ENCODE results near the gene TUBA1B. TPM values are rescaled to one million over a fixed set of nuclear protein-coding genes. Genes with fewer than 3 reads are reported as not detected.
"Not testable (repeated sequence)": the region's sequence is repeated elsewhere in the genome, so short reads cannot be mapped to it uniquely, and the experiment has no call there.

TUBA1B gene
- total RNA-seq, 2 donors from 2014 or later, result 1,474 to 1,587 TPM

GRCh38 chr12:49165114-49165513, 33.9 kb upstream of the TUBA1B start:
- Mint-ChIP-seq H3K36me3 (ENCODE audit: low read depth) (no peaks in the 10 kb centered on the region), H3K27ac (no peak overlapping the region), H3K4me1 (peaks cover 2% of the 10 kb centered on the region), H3K27me3 (ENCODE audit: insufficient read depth) (peaks cover 6% of the 10 kb centered on the region), H3K4me3 (no peak overlapping the region), H3K9me3 (peaks cover 5% of the 10 kb centered on the region)
- H3K27me3 ChIP-seq (ENCODE audit: control insufficient read depth, insufficient read depth, low read length, poor library complexity, severe bottlenecking), result no peaks in the 10 kb centered on the region
- TF ChIP-seq CTCF (conservative IDR thresholded peaks at IDR 0.05), result no peak
- no peak overlapping the region for H3K27ac ChIP-seq (ENCODE audit: low read depth, low read length)
- DNase-seq, result no peak
- WGBS, 2 experiments (ENCODE audit: insufficient coverage in 1 of 2, insufficient read length in 1 of 2), result 95 to 100% methylated on average over 1 to 2 of the region's 2 CpGs
- no peaks in the 10 kb centered on the region for H3K36me3 ChIP-seq (ENCODE audit: control insufficient read depth, insufficient read depth, low read length)
- no peak overlapping the region for H3K9ac ChIP-seq (ENCODE audit: extremely low read depth, low read length, poor library complexity, severe bottlenecking)
- no peak overlapping the region for H3K4me3 ChIP-seq (ENCODE audit: low read length)
- peaks cover 2% of the 10 kb centered on the region for H3K4me1 ChIP-seq (ENCODE audit: control insufficient read depth, insufficient read depth, low read length)
- H3K9me3 ChIP-seq (ENCODE audit: control insufficient read depth, low read length), result no peaks in the 10 kb centered on the region

GRCh38 chr12:49161901-49162300, 30.7 kb upstream of the TUBA1B start:
- not testable (repeated sequence) for H3K36me3 ChIP-seq (ENCODE audit: control insufficient read depth, insufficient read depth, low read length); H3K9me3 ChIP-seq (ENCODE audit: control insufficient read depth, low read length); H3K36me3 Mint-ChIP-seq (ENCODE audit: low read depth)

GRCh38 chr12:49161092-49161795, 30.0 kb upstream of the TUBA1B start:
- Histone ChIP-seq H3K27ac (ENCODE audit: low read depth, low read length) (no peak overlapping the region), H3K9me3 (ENCODE audit: control insufficient read depth, low read length) (no peaks in the 10 kb centered on the region), H3K4me1 (ENCODE audit: control insufficient read depth, insufficient read depth, low read length) (peaks cover 2% of the 10 kb centered on the region), H3K4me3 (ENCODE audit: low read length) (no peak overlapping the region), H3K27me3 (ENCODE audit: control insufficient read depth, insufficient read depth, low read length, poor library complexity, severe bottlenecking) (no peaks in the 10 kb centered on the region), H3K36me3 (ENCODE audit: control insufficient read depth, insufficient read depth, low read length) (no peaks in the 10 kb centered on the region), H3K9ac (ENCODE audit: extremely low read depth, low read length, poor library complexity, severe bottlenecking) (no peak overlapping the region)
- Mint-ChIP-seq H3K36me3 (ENCODE audit: low read depth) (no peaks in the 10 kb centered on the region), H3K27ac (no peak overlapping the region), H3K9me3 (peaks cover 5% of the 10 kb centered on the region), H3K27me3 (ENCODE audit: insufficient read depth) (no peaks in the 10 kb centered on the region), H3K4me1 (peaks cover 2% of the 10 kb centered on the region), H3K4me3 (no peak overlapping the region)
- no peak for TF ChIP-seq CTCF (conservative IDR thresholded peaks at IDR 0.05)
- WGBS, 2 experiments (ENCODE audit: insufficient coverage in 1 of 2, insufficient read length in 1 of 2), result 87 to 88% methylated on average over 4 to 6 of the region's 6 CpGs
- no peak for DNase-seq

More at GRCh38 chr12:49161901-49162300, 30.7 kb upstream of the TUBA1B start:
- not testable (repeated sequence) for H3K27ac Mint-ChIP-seq; H3K4me3 Mint-ChIP-seq; H3K9me3 Mint-ChIP-seq; H3K9ac ChIP-seq (ENCODE audit: extremely low read depth, low read length, poor library complexity, severe bottlenecking); H3K4me1 Mint-ChIP-seq; H3K4me3 ChIP-seq (ENCODE audit: low read length); DNase-seq; H3K4me1 ChIP-seq (ENCODE audit: control insufficient read depth, insufficient read depth, low read length); H3K27me3 Mint-ChIP-seq (ENCODE audit: insufficient read depth); H3K27me3 ChIP-seq (ENCODE audit: control insufficient read depth, insufficient read depth, low read length, poor library complexity, severe bottlenecking); H3K27ac ChIP-seq (ENCODE audit: low read depth, low read length)
- whole genome bisulfite sequencing, 2 experiments (ENCODE audit: insufficient coverage in 1 of 2, insufficient read length in 1 of 2), result 83 to 94% methylated on average over 3 to 4 of the region's 4 CpGs
